GM12865 (cell line): Measurements from ENCODE around the gene FARS2.
A peak's percentile ranks its signal among the peaks of the same experiment; 100 is the strongest.
"Not testable (repeated sequence)": the region's sequence is repeated elsewhere in the genome, so short reads cannot be mapped to it uniquely, and the experiment has no call there.

Experiments
- DNase-seq: peaks from one replicate; pipeline ENCODE4 v3.0.0; 2010; ENCODE audit warnings: low read depth
- H3K4me3 ChIP-seq: 2 replicates; pipeline ENCODE4 v1.5.1; 2011; ENCODE audit warnings: mild to moderate bottlenecking, low read depth, low read length, control low read depth
- CTCF ChIP-seq: IDR thresholded peaks from 2 replicates; pipeline ENCODE4 v1.5.1; 2011; ENCODE audit warnings: low read length, control low read depth, low read depth, inconsistent platforms; ENCODE audit not compliant: insufficient read depth; ENCODE audit errors: missing control alignments

The FARS2 gene

GRCh38 chr6:5640614-5641013 lies 379.3 kb downstream of the FARS2 start:
- no peak for TF ChIP-seq CTCF
- DNase-seq = no peak
- no peak overlapping the region for H3K4me3 ChIP-seq

GRCh38 chr6:5644523-5645185 lies 383.3 kb downstream of the FARS2 start:
- no peak overlapping the region for H3K4me3 ChIP-seq
- DNase-seq = no peak
- TF ChIP-seq CTCF = no peak

DNA sequence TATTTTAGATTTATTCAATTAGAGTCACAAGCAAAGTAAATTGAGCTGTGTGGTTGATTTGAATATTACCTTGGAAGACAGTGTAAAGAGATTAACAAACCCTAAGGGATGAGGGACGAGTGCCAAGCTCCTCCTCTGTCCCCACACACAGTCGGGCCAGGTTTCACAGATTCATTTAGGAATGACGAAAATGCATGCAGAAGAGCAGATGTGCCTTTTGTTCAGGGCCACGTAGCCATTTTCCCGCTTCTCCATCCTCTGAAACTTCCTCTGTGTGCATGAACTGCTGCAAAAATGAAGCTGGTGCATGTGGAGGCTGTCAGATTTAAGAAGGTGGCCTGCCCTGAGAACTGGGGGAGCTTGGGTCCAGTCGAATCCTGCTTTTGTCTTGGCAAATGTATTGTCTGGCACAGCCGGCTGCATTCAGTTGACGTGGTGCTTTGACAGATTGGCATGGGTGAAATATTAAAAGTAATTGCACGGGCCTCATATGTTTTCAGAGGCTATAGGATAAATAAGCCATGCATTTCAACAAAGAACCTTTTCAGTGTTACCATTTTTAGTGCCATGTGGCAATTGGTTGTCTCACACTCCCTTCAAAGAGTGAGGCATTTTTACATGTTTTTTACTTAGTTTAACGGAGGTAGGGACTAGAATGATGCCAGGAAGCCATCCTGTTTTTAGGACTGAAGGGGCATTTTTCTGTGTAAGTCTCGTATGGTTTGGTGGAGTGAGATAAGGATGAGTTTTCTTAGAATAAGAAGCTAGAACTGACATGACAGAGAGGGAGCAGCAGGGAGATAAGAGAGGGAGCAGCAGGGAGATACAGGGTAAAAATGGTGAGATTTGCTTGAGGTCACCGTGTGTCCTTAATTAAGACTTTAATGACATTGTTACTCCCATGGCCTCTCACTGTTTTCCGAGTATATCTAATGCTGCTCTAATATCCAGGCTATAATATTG lies 384.3 kb downstream of the FARS2 start:
- DNase-seq = no peak

DNA sequence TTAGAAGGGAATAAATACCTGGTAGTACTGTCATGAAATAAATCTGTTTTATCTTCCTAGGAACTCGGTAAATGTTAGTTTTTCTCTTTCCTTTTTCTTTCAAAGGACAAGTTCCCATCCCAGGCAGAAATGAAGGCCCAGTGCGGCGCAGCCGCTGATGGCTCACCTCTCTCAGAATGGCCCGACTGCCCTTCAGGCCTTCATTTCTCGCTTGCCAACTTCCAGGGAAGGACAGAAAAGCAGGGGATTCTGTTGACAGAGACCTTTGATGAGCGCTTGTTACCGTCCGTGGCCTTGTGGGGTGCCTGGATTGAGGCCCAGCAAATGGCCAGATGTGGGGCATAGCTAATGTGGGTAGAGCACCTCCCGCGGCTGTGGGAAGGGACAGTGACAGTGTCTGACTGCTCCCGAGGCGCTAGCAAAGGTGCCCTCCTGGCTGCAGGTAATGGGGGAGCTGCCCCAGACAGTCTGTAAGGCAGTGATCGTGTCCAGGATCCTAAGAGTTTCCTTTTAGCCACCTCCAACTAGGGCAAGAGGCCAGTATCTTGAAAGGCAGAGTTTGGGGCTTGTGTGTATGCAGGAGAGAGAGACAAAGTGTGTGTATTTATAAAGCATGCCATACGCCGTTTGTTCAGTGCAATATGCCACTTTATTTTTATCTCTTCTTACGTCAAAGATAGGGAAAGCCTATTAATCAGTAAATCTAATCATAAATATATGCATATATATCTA lies 391.3 kb downstream of the FARS2 start:
- TF ChIP-seq CTCF = no peak
- H3K4me3 ChIP-seq = no peak overlapping the region
- no peak for DNase-seq

More for the DNA sequence above, 384.3 kb downstream of the FARS2 start:
- no peak for TF ChIP-seq CTCF
- no peak overlapping the region for H3K4me3 ChIP-seq

DNA sequence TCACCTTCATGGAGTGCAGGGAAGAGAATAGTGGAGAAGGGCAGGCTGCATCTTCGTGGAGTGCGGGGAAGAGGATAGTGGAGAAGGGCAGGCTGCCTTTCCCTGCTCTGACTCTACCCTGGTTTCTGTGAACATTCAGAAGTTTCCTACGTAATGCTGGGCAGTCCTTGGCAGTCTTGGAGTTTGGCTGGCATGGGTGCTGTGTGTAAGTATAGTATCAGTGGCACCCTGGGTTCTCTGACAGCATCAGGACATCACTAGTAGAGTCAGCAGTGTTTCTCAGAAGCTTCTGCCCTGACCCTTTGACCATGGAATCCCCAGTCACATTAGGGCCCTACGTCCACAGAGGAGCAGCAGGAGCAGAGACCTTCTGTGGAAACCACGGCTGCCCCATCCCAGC lies 392.5 kb downstream of the FARS2 start:
- TF ChIP-seq CTCF = no peak
- DNase-seq = no peak
- no peak overlapping the region for H3K4me3 ChIP-seq

- no peak overlapping the region for H3K4me3 ChIP-seq
- DNase-seq = no peak
- no peak for TF ChIP-seq CTCF
Observed at GRCh38 chr6:5656226-5656625, 394.9 kb downstream of the FARS2 start.

DNA sequence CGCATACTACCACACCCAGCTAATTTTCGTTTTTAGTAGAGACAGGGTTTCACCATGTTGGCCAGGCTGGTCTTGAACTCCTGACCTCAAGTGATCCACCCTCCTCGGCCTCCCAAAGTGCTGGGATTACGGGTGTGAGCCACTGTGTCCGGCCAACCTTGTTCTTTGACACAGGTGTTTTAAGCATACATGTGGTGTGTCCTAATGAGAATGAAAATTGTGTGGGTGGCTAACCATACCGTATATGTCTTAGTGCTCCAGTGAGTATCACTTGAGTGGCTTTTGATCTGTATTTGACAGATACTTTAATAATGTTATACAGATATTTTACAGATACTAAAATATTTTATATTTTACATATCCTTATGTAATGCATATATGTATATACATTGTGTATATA lies 395.4 kb downstream of the FARS2 start:
- H3K4me3 ChIP-seq = not testable (repeated sequence)
- DNase-seq = peak; percentile 11
